HEK293T (cell line): ENCODE measurements around the gene PAX7.

Source experiments
- FOXK2 ChIP-seq: fragments of 450-650 bp; IDR thresholded peaks from 2 replicates; pipeline ENCODE4 v1.6.1; 2016; ENCODE audit warnings: mild to moderate bottlenecking
- TARDBP ChIP-seq: fragments of 450-650 bp; IDR thresholded peaks from 2 replicates; pipeline ENCODE4 v1.6.1; 2016

- no peak for TF ChIP-seq TARDBP
- TF ChIP-seq FOXK2: no peak
Measured at GRCh38 chr1:18653916-18654315, 23.3 kb downstream of the PAX7 start.
